IMR-90 (cell line): ENCODE measurements around the gene C2orf92. TPM values are rescaled to one million over a fixed set of nuclear protein-coding genes. Genes with fewer than 3 reads are reported as not detected.

Experiments used
- ATAC-seq: fragments of 200-7000 bp; cut with Tn5 transposase; 2 replicates; pipeline ENCODE4 v1.9.1; 2020; ENCODE audit warnings: low read depth, mild to moderate bottlenecking, moderate library complexity
- BruUV-seq: library from RNA; stranded (reverse); fragments of 400-500 nt; replicated peaks from 2 replicates; lab custom pipeline; 2021; lab: Mats Ljungman, UMichigan
- CTCF ChIA-PET: fragments of 300-600 bp; formaldehyde crosslinking; extraction: SDS; loops from one replicate; lab custom pipeline; 2021; ENCODE audit warnings: antibody characterized with exemption; lab: Yijun Ruan, JAX
- POLR2A ChIA-PET: fragments of 300-600 bp; sonication (Branson Sonifier 250); formaldehyde crosslinking; loops from one replicate; lab custom pipeline; 2022; ENCODE audit warnings: antibody characterized with exemption; ENCODE audit not compliant: unreplicated experiment; lab: Charles Lee
- DNase-seq: peaks from one replicate; pipeline ENCODE4 v3.0.0; 2013
- H2AFZ ChIP-seq: replicated peaks from 2 replicates; pipeline ENCODE3; 2013; ENCODE audit warnings: low read length, mild to moderate bottlenecking; ENCODE audit not compliant: poor library complexity
- H2AK5ac ChIP-seq: 2 replicates; pipeline ENCODE4 v1.6.1; 2013; ENCODE audit warnings: low read depth, low read length, inconsistent platforms
- H2AK9ac ChIP-seq: replicated peaks from 2 replicates; pipeline ENCODE3; 2013; ENCODE audit warnings: mild to moderate bottlenecking, low read depth, low read length, moderate library complexity; ENCODE audit not compliant: poor library complexity
- H2BK120ac ChIP-seq: 2 replicates; pipeline ENCODE4 v1.6.1; 2013; ENCODE audit warnings: low read depth, low read length, inconsistent platforms
- H2BK15ac ChIP-seq: 3 replicates; pipeline ENCODE4 v1.6.1; 2013; ENCODE audit warnings: low read depth, low read length, inconsistent platforms
- H2BK20ac ChIP-seq: 2 replicates; pipeline ENCODE4 v1.6.1; 2013; ENCODE audit warnings: low read depth, mild to moderate bottlenecking, inconsistent platforms, low read length, moderate library complexity
- H2BK5ac ChIP-seq: 2 replicates; pipeline ENCODE4 v1.6.1; 2013; ENCODE audit warnings: mild to moderate bottlenecking, low read depth, low read length, inconsistent platforms; ENCODE audit not compliant: poor library complexity, severe bottlenecking
- H3K14ac ChIP-seq: replicated peaks from 2 replicates; pipeline ENCODE4 v1.6.1; 2013; ENCODE audit warnings: low read depth, low read length, inconsistent platforms
- H3K18ac ChIP-seq: 2 replicates; pipeline ENCODE4 v1.6.1; 2013; ENCODE audit warnings: low read depth, low read length, control low read depth
- H3K23ac ChIP-seq: 2 replicates; pipeline ENCODE4 v1.6.1; 2013; ENCODE audit warnings: low read depth, low read length, inconsistent platforms
- H3K27ac ChIP-seq: 2 replicates; pipeline ENCODE4 v1.5.1; 2013; ENCODE audit warnings: mild to moderate bottlenecking, control low read depth, low read length; ENCODE audit not compliant: insufficient read depth
- H3K27me3 ChIP-seq: 2 replicates; pipeline ENCODE4 v1.6.1; 2013; ENCODE audit warnings: low read length; ENCODE audit not compliant: control insufficient read depth, insufficient read depth
- H3K36me3 ChIP-seq: 2 replicates; pipeline ENCODE4 v1.6.1; 2013; ENCODE audit warnings: low read length, mixed read lengths; ENCODE audit not compliant: control insufficient read depth, insufficient read depth
- H3K4ac ChIP-seq: 2 replicates; pipeline ENCODE4 v1.6.1; 2013; ENCODE audit warnings: low read depth, low read length, inconsistent platforms
- H3K4me1 ChIP-seq: 2 replicates; pipeline ENCODE4 v1.6.1; 2013; ENCODE audit warnings: low read length, mixed read lengths; ENCODE audit not compliant: control insufficient read depth, insufficient read depth
- H3K4me2 ChIP-seq: 2 replicates; pipeline ENCODE4 v1.6.1; 2013; ENCODE audit warnings: low read depth, mild to moderate bottlenecking, control low read depth, low read length, moderate library complexity
- H3K4me3 ChIP-seq: 2 replicates; pipeline ENCODE4 v1.5.1; 2013; ENCODE audit warnings: low read depth, mild to moderate bottlenecking, control low read depth, low read length, moderate library complexity; ENCODE audit not compliant: insufficient read depth
- H3K56ac ChIP-seq: 2 replicates; pipeline ENCODE4 v1.6.1; 2013; ENCODE audit warnings: low read length, inconsistent platforms; ENCODE audit not compliant: insufficient read depth; ENCODE audit errors: extremely low read depth
- H3K79me1 ChIP-seq, 2 experiments: 2 replicates each; pipeline ENCODE4 v1.6.1; 2013; ENCODE audit warnings: low read length in 2 of 2, inconsistent platforms in 1 of 2, low read depth in 1 of 2
- H3K9ac ChIP-seq: 2 replicates; pipeline ENCODE4 v1.6.1; 2013; ENCODE audit warnings: low read depth, low read length, control low read depth
- H3K9me1 ChIP-seq: 2 replicates; pipeline ENCODE4 v1.6.1; 2013; ENCODE audit warnings: low read length, inconsistent platforms; ENCODE audit not compliant: insufficient read depth
- H3K9me3 ChIP-seq: 2 replicates; pipeline ENCODE4 v1.6.1; 2013; ENCODE audit warnings: low read length; ENCODE audit not compliant: control insufficient read depth, insufficient read depth
- H4K20me1 ChIP-seq: 2 replicates; pipeline ENCODE4 v1.6.1; 2013; ENCODE audit warnings: low read length, inconsistent platforms; ENCODE audit not compliant: insufficient read depth
- H4K5ac ChIP-seq: 2 replicates; pipeline ENCODE4 v1.6.1; 2013; ENCODE audit warnings: mild to moderate bottlenecking, low read depth, low read length, control low read depth
- H4K8ac ChIP-seq, 2 experiments: 2 replicates each; pipeline ENCODE4 v1.6.1; 2013; ENCODE audit warnings: low read depth in 2 of 2, low read length in 2 of 2, control low read depth in 1 of 2, inconsistent platforms in 1 of 2
- H4K91ac ChIP-seq: 2 replicates; pipeline ENCODE4 v1.6.1; 2013; ENCODE audit warnings: low read depth, low read length, inconsistent platforms; ENCODE audit not compliant: insufficient read depth
- BHLHE40 ChIP-seq: fragments of 150-350 bp; IDR thresholded peaks from 2 replicates; pipeline ENCODE4 v1.6.1; 2016; ENCODE audit warnings: mild to moderate bottlenecking, low read depth, low read length
- CHD1 ChIP-seq: IDR thresholded peaks from 2 replicates; pipeline ENCODE4 v1.6.1; 2012; ENCODE audit warnings: low read depth, low read length, improper control_type of control experiment
- CTCF ChIP-seq: conservative IDR thresholded peaks from 2 replicates; pipeline ENCODE4 v1.5.1; 2012; ENCODE audit warnings: mild to moderate bottlenecking, low read depth, low read length, improper control_type of control experiment
- ELK1 ChIP-seq: fragments of 150-350 bp; IDR thresholded peaks from 2 replicates; pipeline ENCODE4 v1.6.1; 2016; ENCODE audit warnings: low read depth, mild to moderate bottlenecking, low read length, moderate library complexity, borderline replicate concordance
- FOS ChIP-seq: fragments of 150-350 bp; IDR thresholded peaks from 2 replicates; pipeline ENCODE4 v1.6.1; 2016; ENCODE audit warnings: low read depth, low read length
- MAFK ChIP-seq: IDR thresholded peaks from 2 replicates; pipeline ENCODE4 v1.6.1; 2012; ENCODE audit warnings: low read depth, low read length, improper control_type of control experiment
- MXI1 ChIP-seq: IDR thresholded peaks from 2 replicates; pipeline ENCODE4 v1.6.1; 2012; ENCODE audit warnings: low read depth, mild to moderate bottlenecking, low read length, moderate library complexity, borderline replicate concordance
- RAD21 ChIP-seq: IDR thresholded peaks from 2 replicates; pipeline ENCODE4 v1.6.1; 2012; ENCODE audit warnings: low read length, improper control_type of control experiment
- RCOR1 ChIP-seq: IDR thresholded peaks from 2 replicates; pipeline ENCODE4 v1.6.1; 2012; ENCODE audit warnings: mild to moderate bottlenecking, low read length, improper control_type of control experiment; ENCODE audit not compliant: insufficient replicate concordance
- RFX5 ChIP-seq: IDR thresholded peaks from 2 replicates; pipeline ENCODE4 v1.8.0; 2012; ENCODE audit warnings: low read depth, mild to moderate bottlenecking, low read length, moderate library complexity
- SMC3 ChIP-seq: fragments of 150-350 bp; IDR thresholded peaks from 2 replicates; pipeline ENCODE4 v1.6.1; 2016; ENCODE audit warnings: low read depth, mild to moderate bottlenecking, antibody characterized with exemption, low read length, moderate library complexity
- USF2 ChIP-seq: fragments of 150-350 bp; IDR thresholded peaks from 2 replicates; pipeline ENCODE4 v1.6.1; 2017; ENCODE audit warnings: mild to moderate bottlenecking, antibody characterized with exemption, low read length, low read depth
- WGBS, 2 experiments: methylation state at CpG; one replicate each; pipeline versions ENCODE4 v1.1.5 to v1.1.7; 2013; ENCODE audit warnings: missing lambda C conversion rate in 2 of 2; ENCODE audit not compliant: insufficient read length in 1 of 2; ENCODE audit errors: extremely low coverage in 2 of 2; 5-methylcytosine and 5-hydroxymethylcytosine counted together
- dilution Hi-C: fragments of 300-500 bp; cut with HindIII; formaldehyde crosslinking; loops from one replicate; pipeline ENCODE4 v1.14.3; 2018; ENCODE audit warnings: low sequenced_read_pairs; ENCODE audit not compliant: unreplicated experiment
- in situ Hi-C: fragments of 300-500 bp; cut with MboI; formaldehyde crosslinking; loops from 3 replicates; pipeline ENCODE4 v1.14.3; 2019; ENCODE audit warnings: low sequenced_read_pairs, inconsistent platforms, mixed read lengths
- intact Hi-C: fragments of 100-400 bp; cut with micrococcal nuclease; formaldehyde crosslinking; loops from 2 replicates; pipeline ENCODE4 v1.10.0; 2022
- polyA plus RNA-seq, 3 experiments: library from polyadenylated mRNA; depleted of rRNA; stranded (reverse); fragments of >200 nt; gene quantifications; 2 replicates each; pipeline ENCODE4 v1.2.3, GENCODE V29; 2012; ENCODE audit warnings: low replicate concordance in 1 of 3
- total RNA-seq: library from RNA; depleted of rRNA; stranded (reverse); fragments of >200 nt; gene quantifications from 2 replicates; pipeline ENCODE4 v1.2.3, GENCODE V29; 2012

Gene C2orf92
- total and polyA plus RNA-seq, 2 of the 4 experiments (the other 2 are of a cell fraction): 0.90 to 2.5 TPM

- TF ChIP-seq ELK1 (no peak), MXI1 (no peak), RFX5 (no peak), BHLHE40 (no peak)
Observed at GRCh38 chr2:97720746-97721145, 51.2 kb downstream of the C2orf92 start (continued).

GRCh38 chr2:97722227-97722626 is 52.7 kb downstream of the C2orf92 start:
- no peak overlapping the region for H3K4me3 ChIP-seq
- H3K36me3 ChIP-seq: no peaks in the 10 kb centered on the region
- no peak overlapping the region for H3K18ac ChIP-seq
- no peak overlapping the region for H3K9ac ChIP-seq
- no peak overlapping the region for H2BK15ac ChIP-seq
- intact Hi-C loops (no loop called here), in situ Hi-C loops (no loop called here), dilution Hi-C loops (no loop called here)
- no peak overlapping the region for H2BK20ac ChIP-seq
- H3K27ac ChIP-seq: no peak overlapping the region
- H3K23ac ChIP-seq: no peak overlapping the region
- H3K4me2 ChIP-seq: no peak overlapping the region
- H4K20me1 ChIP-seq: no peaks in the 10 kb centered on the region
- H3K27me3 ChIP-seq: peaks cover 24% of the 10 kb centered on the region
- no TSS peak for BruUV-seq
- no peak overlapping the region for H3K4ac ChIP-seq
- no peaks in the 10 kb centered on the region for H3K9me1 ChIP-seq
- H4K8ac ChIP-seq: no peak overlapping the region
- WGBS, 2 experiments: 60% methylated on average over 1 of the region's 6 CpGs; no CpG with 5 or more reads in 1 of the 2 experiments
- no peaks in the 10 kb centered on the region for H3K4me1 ChIP-seq
- H4K91ac ChIP-seq: no peak overlapping the region
- no peak overlapping the region for H2AFZ ChIP-seq
- no peak overlapping the region for H2AK5ac ChIP-seq
- peaks cover 2% of the 10 kb centered on the region; the same call in 1 of the 2 replicates for H3K9me3 ChIP-seq
- no peak overlapping the region for H3K14ac ChIP-seq
- no peak overlapping the region for H2AK9ac ChIP-seq
- peak; percentile 76 for ATAC-seq
- ChIA-PET POLR2A (no interaction called here), CTCF (no interaction called here)
- no peak for DNase-seq
- H3K79me1 ChIP-seq: no peaks in the 10 kb centered on the region
- no peak overlapping the region for H2BK120ac ChIP-seq
- H3K56ac ChIP-seq: no peak overlapping the region
- no peak overlapping the region for H4K5ac ChIP-seq
- no peak overlapping the region for H2BK5ac ChIP-seq
- TF ChIP-seq ELK1 (no peak), RCOR1 (no peak), SMC3 (no peak), RAD21 (no peak), FOS (no peak), MXI1 (no peak), USF2 (no peak), CTCF (no peak), CHD1 (no peak), MAFK (no peak), RFX5 (no peak)
